RPMI7951 (cell line): Measurements from ENCODE around the gene RAB27B. TPM values are rescaled to one million over a fixed set of nuclear protein-coding genes. Genes with fewer than 3 reads are reported as not detected.
"Not testable (repeated sequence)": the region's sequence is repeated elsewhere in the genome, so short reads cannot be mapped to it uniquely, and the experiment has no call there.

Experiments used
- DNase-seq: peaks from one replicate; pipeline ENCODE4 v3.0.0-alpha.2; 2012; ENCODE audit warnings: low read depth
- total RNA-seq: library from RNA; depleted of rRNA; stranded (reverse); fragments of >200 nt; shearing (Covaris generic); gene quantifications from 2 replicates; pipeline ENCODE4 v1.2.3, GENCODE V29; 2014; rRNA removed

RAB27B gene
- total RNA-seq, result 7.0 and 8.8 TPM in 2 replicates

- DNase-seq, result peak; percentile 86
Measured at GRCh38 chr18:54828281-54828881, at the start of gene RAB27B. RAB27B (plus strand) TSS chr18:54828477; CDS start chr18:54877586, 49,109 bp downstream.

GRCh38 chr18:54780285-54780861 is 47.9 kb upstream of the RAB27B start:
- no peak for DNase-seq

- no peak for DNase-seq
Measured at GRCh38 chr18:54780970-54781369, 47.3 kb upstream of the RAB27B start.

GRCh38 chr18:54783139-54783538 is 45.1 kb upstream of the RAB27B start:
- no peak for DNase-seq

GRCh38 chr18:54786206-54786605 is 42.1 kb upstream of the RAB27B start:
- DNase-seq, result no peak

GRCh38 chr18:54787121-54787520 is 41.2 kb upstream of the RAB27B start:
- DNase-seq, result no peak

GRCh38 chr18:54787616-54788015 is 40.7 kb upstream of the RAB27B start:
- DNase-seq, result no peak

- DNase-seq, result no peak
Measured at GRCh38 chr18:54790109-54790508, 38.2 kb upstream of the RAB27B start.

- DNase-seq, result no peak
Measured at GRCh38 chr18:54791657-54792056, 36.6 kb upstream of the RAB27B start.

GRCh38 chr18:54792079-54792478 is 36.2 kb upstream of the RAB27B start:
- DNase-seq, result no peak

- no peak for DNase-seq
Measured at GRCh38 chr18:54794823-54795222, 33.5 kb upstream of the RAB27B start.

- DNase-seq, result no peak
Measured at GRCh38 chr18:54798186-54798585, 30.1 kb upstream of the RAB27B start.

- DNase-seq, result no peak
Measured at GRCh38 chr18:54801374-54801773, 26.9 kb upstream of the RAB27B start.

- DNase-seq, result no peak
Measured at GRCh38 chr18:54802178-54802577, 26.1 kb upstream of the RAB27B start.

GRCh38 chr18:54802686-54803395 is 25.4 kb upstream of the RAB27B start:
- DNase-seq, result no peak

GRCh38 chr18:54805571-54806334 is 22.5 kb upstream of the RAB27B start:
- DNase-seq, result peak; percentile 82

- DNase-seq, result peak; percentile 11
Measured at GRCh38 chr18:54806526-54806925, 21.8 kb upstream of the RAB27B start.

GRCh38 chr18:54807303-54807702 is 21.0 kb upstream of the RAB27B start:
- DNase-seq, result no peak

- not testable (repeated sequence) for DNase-seq
Measured at GRCh38 chr18:54810662-54811061, 17.6 kb upstream of the RAB27B start.

- DNase-seq, result peak; percentile 2
Measured at GRCh38 chr18:54812885-54813284, 15.4 kb upstream of the RAB27B start.

- no peak for DNase-seq
Measured at GRCh38 chr18:54813305-54813704, 15.0 kb upstream of the RAB27B start.

GRCh38 chr18:54813977-54814565 is 14.2 kb upstream of the RAB27B start:
- no peak for DNase-seq
